AG04450 (cell line): ENCODE data around the gene S100A5. TPM values are rescaled to one million over a fixed set of nuclear protein-coding genes. Genes with fewer than 3 reads are reported as not detected.
A peak's percentile ranks its signal among the peaks of the same experiment; 100 is the strongest.

ENCODE experiments used
- CTCF ChIA-PET: fragments of 300-600, 350-600 bp; formaldehyde crosslinking; extraction: SDS; loops from one replicate; lab custom pipeline; 2022; ENCODE audit warnings: antibody characterized with exemption, inconsistent platforms; lab: Charles Lee
- POLR2A ChIA-PET: fragments of 350-600 bp; formaldehyde crosslinking; extraction: SDS; loops from one replicate; lab custom pipeline; 2021; ENCODE audit warnings: antibody characterized with exemption, inconsistent platforms; lab: Yijun Ruan, JAX
- DNase-seq: peaks from one replicate; pipeline ENCODE4 v3.0.0-alpha.2; 2011; ENCODE audit warnings: low read depth, low spot score
- H3K27ac ChIP-seq: one replicate; pipeline ENCODE4 v1.5.1; 2012; ENCODE audit warnings: low read depth, low read length, control low read depth
- H3K27me3 ChIP-seq: one replicate; pipeline ENCODE4 v1.6.0; 2012; ENCODE audit warnings: low read length; ENCODE audit not compliant: control insufficient read depth, insufficient read depth
- H3K4me3 ChIP-seq: 2 replicates; pipeline ENCODE4 v1.5.1; 2011; ENCODE audit warnings: mild to moderate bottlenecking, low read depth, low read length, control low read depth
- H3K9me3 ChIP-seq: 2 replicates; pipeline ENCODE4 v1.5.1; 2012; ENCODE audit warnings: low read length; ENCODE audit not compliant: control insufficient read depth, insufficient read depth
- polyA plus RNA-seq: library from polyadenylated mRNA; depleted of rRNA; stranded (reverse); fragments of >200 nt; gene quantifications from 2 replicates; pipeline ENCODE4 v1.2.3, GENCODE V29; 2011
- TF ChIP-seq, protein P1 (sequence below): IDR thresholded peaks from 2 replicates; pipeline ENCODE4 v1.5.1; 2011; ENCODE audit warnings: low read depth, low read length, control low read depth, inconsistent platforms

S100A5 gene
- polyA plus RNA-seq, 1 experiment, result 0.42 TPM

- H3K9me3 ChIP-seq, result no peaks in the 10 kb centered on the region; the same call in 1 of the 2 replicates
- H3K27me3 ChIP-seq, result no peaks in the 10 kb centered on the region
- POLR2A ChIA-PET, result interaction anchor here (0.7 to 2.1 kb wide), 7 partner anchors 23 to 72 kb away, joined by 3 to 14 read pairs (median 6); partner anchors contain the start of genes CHTOP and S100A13
- peak overlapping the region; percentile 77 for H3K27ac ChIP-seq
- TF ChIP-seq, protein P1, sequence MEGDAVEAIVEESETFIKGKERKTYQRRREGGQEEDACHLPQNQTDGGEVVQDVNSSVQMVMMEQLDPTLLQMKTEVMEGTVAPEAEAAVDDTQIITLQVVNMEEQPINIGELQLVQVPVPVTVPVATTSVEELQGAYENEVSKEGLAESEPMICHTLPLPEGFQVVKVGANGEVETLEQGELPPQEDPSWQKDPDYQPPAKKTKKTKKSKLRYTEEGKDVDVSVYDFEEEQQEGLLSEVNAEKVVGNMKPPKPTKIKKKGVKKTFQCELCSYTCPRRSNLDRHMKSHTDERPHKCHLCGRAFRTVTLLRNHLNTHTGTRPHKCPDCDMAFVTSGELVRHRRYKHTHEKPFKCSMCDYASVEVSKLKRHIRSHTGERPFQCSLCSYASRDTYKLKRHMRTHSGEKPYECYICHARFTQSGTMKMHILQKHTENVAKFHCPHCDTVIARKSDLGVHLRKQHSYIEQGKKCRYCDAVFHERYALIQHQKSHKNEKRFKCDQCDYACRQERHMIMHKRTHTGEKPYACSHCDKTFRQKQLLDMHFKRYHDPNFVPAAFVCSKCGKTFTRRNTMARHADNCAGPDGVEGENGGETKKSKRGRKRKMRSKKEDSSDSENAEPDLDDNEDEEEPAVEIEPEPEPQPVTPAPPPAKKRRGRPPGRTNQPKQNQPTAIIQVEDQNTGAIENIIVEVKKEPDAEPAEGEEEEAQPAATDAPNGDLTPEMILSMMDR, result peak; percentile 89
- CTCF ChIA-PET, result interaction anchor here (0.6 to 7.0 kb wide), 55 partner anchors 9 to 414 kb away, joined by 3 to 165 read pairs (median 7); partner anchors contain the start of genes CHTOP, ILF2, INTS3 and RAB13
- DNase-seq, result no peak
- H3K4me3 ChIP-seq, result peak overlapping the region; percentile 18; the same call in 1 of the 2 replicates
Measured at GRCh38 chr1:153572569-153573015, 31.9 kb upstream of the S100A5 start.

DNA sequence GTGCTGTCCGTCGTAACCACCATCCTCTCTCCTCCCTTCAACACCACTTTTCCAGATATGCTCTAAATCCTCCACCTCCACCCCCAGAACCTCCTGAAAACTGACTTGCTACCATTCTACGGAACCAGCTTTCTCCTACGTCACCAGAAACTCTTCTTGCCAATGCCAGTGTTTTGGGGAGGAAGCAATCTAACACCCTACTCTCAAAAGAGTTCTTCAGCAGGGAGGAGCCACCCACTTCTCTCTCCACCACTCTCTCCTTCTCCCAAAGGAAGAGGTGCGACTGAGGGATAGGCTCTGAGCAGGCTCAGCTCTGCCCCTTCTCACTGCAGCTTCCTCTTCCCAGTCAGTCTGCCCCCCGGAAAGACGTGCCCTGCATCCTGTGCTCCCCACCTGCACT is 31.0 kb upstream of the S100A5 start:
- peak overlapping the region; percentile 77 for H3K27ac ChIP-seq
- no peak for DNase-seq
- no peaks in the 10 kb centered on the region; the same call in 1 of the 2 replicates for H3K9me3 ChIP-seq
- CTCF ChIA-PET, result interaction anchor here (0.6 to 7.0 kb wide), 49 partner anchors 9 to 415 kb away, joined by 3 to 165 read pairs (median 7); partner anchors contain the start of genes CHTOP, ILF2, RAB13 and S100A13
- no peak overlapping the region for H3K4me3 ChIP-seq
- TF ChIP-seq, protein P1, result no peak
- H3K27me3 ChIP-seq, result no peaks in the 10 kb centered on the region
- POLR2A ChIA-PET, result interaction anchor here (1.7 to 2.1 kb wide), 4 partner anchors 41 to 72 kb away, joined by 4 to 12 read pairs (median 6); partner anchors contain the start of gene S100A13

DNA sequence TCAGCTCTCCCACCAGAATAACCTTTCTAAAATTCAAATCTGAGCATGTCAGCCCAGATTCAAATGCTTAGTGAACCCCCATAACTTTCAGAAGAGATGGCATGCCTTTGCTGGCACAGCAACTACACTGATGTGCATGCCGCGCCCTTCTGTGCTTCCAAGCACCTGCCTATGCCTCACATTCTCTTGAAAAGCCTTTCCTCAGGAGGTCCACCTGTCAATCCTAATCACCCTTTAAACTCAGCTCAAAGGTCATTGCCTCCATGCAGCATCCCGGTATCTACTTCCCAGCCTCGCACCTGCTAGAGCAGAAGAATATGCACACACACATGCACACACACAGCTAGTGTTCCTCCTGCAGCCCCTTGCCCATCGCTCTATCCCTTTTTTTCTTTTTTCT is 30.1 kb upstream of the S100A5 start:
- DNase-seq, result no peak
- Histone ChIP-seq H3K27ac (no peak overlapping the region), H3K4me3 (no peak overlapping the region), H3K27me3 (no peaks in the 10 kb centered on the region), H3K9me3 (no peaks in the 10 kb centered on the region; the same call in 1 of the 2 replicates)
- POLR2A ChIA-PET, result no interaction called here
- CTCF ChIA-PET, result interaction anchor here (0.6 to 7.0 kb wide), 15 partner anchors 16 to 219 kb away, joined by 3 to 165 read pairs (median 7); partner anchors contain the start of genes S100A13, S100A14, S100A16 and S100A6
- TF ChIP-seq, protein P1, result no peak

DNA sequence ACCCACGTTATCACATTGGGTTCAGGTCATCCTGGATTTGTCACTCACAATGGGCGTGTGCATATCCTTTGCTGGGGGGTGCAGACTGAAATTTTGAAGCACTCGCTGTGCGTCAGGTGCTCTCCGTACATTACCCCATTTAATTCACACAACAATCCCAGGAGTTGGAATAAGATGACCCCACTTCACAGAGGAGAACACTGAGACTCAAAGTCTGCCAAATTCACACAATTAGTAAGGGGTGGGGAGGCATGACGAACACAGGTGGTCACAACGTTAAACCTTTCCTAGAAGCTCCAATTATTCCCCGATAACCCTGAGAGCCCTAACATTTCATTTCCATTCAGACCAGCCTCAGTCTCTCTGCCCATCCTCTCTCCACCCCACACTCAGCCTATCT is 28.7 kb upstream of the S100A5 start:
- POLR2A ChIA-PET, result interaction anchor here (2.4 kb wide), 1 partner anchor 37 kb away, joined by 20 read pairs; no protein-coding TSS in a partner anchor
- H3K27me3 ChIP-seq, result no peaks in the 10 kb centered on the region

More for the DNA sequence above, 28.7 kb upstream of the S100A5 start:
- Histone ChIP-seq H3K27ac (no peak overlapping the region), H3K9me3 (no peaks in the 10 kb centered on the region), H3K4me3 (no peak overlapping the region)
- CTCF ChIA-PET, result interaction anchor here (0.8 to 7.0 kb wide), 14 partner anchors 8 to 179 kb away, joined by 3 to 165 read pairs (median 10); partner anchors contain the start of genes S100A13, S100A14, S100A16 and S100A6
- no peak for DNase-seq
- TF ChIP-seq, protein P1, result no peak
